ENCODE data around the gene HMGB4.

GRCh38 chr1:33854091-33854490 lies 9.8 kb upstream of the HMGB4 start:
- no peak for TF ChIP-seq CTCF (IDR thresholded peaks at IDR 0.05)
- TF ChIP-seq ZFX (IDR thresholded peaks at IDR 0.05; ENCODE audit: borderline replicate concordance), result no peak

Data from 22Rv1 (cell line).